ENCODE results near the gene HPSE2.
"Not testable (repeated sequence)": the region's sequence is repeated elsewhere in the genome, so short reads cannot be mapped to it uniquely, and the experiment has no call there.

Gene HPSE2

GRCh38 chr10:98555021-98555619 is 680.5 kb downstream of the HPSE2 start:
- TF ChIP-seq ZFX (IDR thresholded peaks at IDR 0.05) (no peak), CTCF (conservative IDR thresholded peaks at IDR 0.05) (no peak)

GRCh38 chr10:98541561-98541960 is 694.1 kb downstream of the HPSE2 start:
- H3K27ac ChIP-seq: not testable (repeated sequence)

More at GRCh38 chr10:98555021-98555619, 680.5 kb downstream of the HPSE2 start:
- no peak overlapping the region for H3K27ac ChIP-seq

- TF ChIP-seq ZFX (IDR thresholded peaks at IDR 0.05) (no peak), CTCF (conservative IDR thresholded peaks at IDR 0.05) (no peak)
- no peak overlapping the region for H3K27ac ChIP-seq
These were observed 696.1 kb downstream of the HPSE2 start for GRCh38 chr10:98539578-98539977.

GRCh38 chr10:98538472-98538871 is 697.2 kb downstream of the HPSE2 start:
- H3K27ac ChIP-seq: no peak overlapping the region
- TF ChIP-seq ZFX (IDR thresholded peaks at IDR 0.05): no peak
- TF ChIP-seq CTCF (conservative IDR thresholded peaks at IDR 0.05): no peak

- TF ChIP-seq ZFX (IDR thresholded peaks at IDR 0.05) (no peak), CTCF (conservative IDR thresholded peaks at IDR 0.05) (0 out of 2 replicates have a peak, but pooled peaks have one; percentile 8)
- H3K27ac ChIP-seq: peak overlapping the region; percentile 24; the same call in 1 of the 2 replicates
These were observed 699.1 kb downstream of the HPSE2 start for GRCh38 chr10:98536551-98536950.

GRCh38 chr10:98533746-98534445 is 701.8 kb downstream of the HPSE2 start:
- TF ChIP-seq ZFX (IDR thresholded peaks at IDR 0.05) (no peak), CTCF (conservative IDR thresholded peaks at IDR 0.05) (no peak)
- H3K27ac ChIP-seq: no peak overlapping the region

GRCh38 chr10:98533241-98533640 is 702.4 kb downstream of the HPSE2 start:
- H3K27ac ChIP-seq: no peak overlapping the region

More at GRCh38 chr10:98533241-98533640, 702.4 kb downstream of the HPSE2 start:
- no peak for TF ChIP-seq CTCF (conservative IDR thresholded peaks at IDR 0.05)
- TF ChIP-seq ZFX (IDR thresholded peaks at IDR 0.05): no peak

Measured in C4-2B (cell line).